Colonic mucosa (tissue), 4 donors: ENCODE data around the gene EFCAB13. TPM values are rescaled to one million over a fixed set of nuclear protein-coding genes. Genes with fewer than 3 reads are reported as not detected.
"Not testable (repeated sequence)": the region's sequence is repeated elsewhere in the genome, so short reads cannot be mapped to it uniquely, and the experiment has no call there.

Experiments
- DNase-seq: peaks from one replicate; pipeline ENCODE4 v3.0.0-alpha.2; 2020
- H3K27ac ChIP-seq: fragments of 200-600 bp; one replicate; pipeline ENCODE4 v1.8.0; 2021
- H3K27me3 ChIP-seq: fragments of 200-600 bp; one replicate; pipeline ENCODE4 v1.8.0; 2021
- H3K36me3 ChIP-seq: fragments of 200-600 bp; one replicate; pipeline ENCODE4 v1.8.0; 2021
- H3K4me1 ChIP-seq: fragments of 200-600 bp; one replicate; pipeline ENCODE4 v1.8.0; 2021; ENCODE audit warnings: mild to moderate bottlenecking
- H3K4me3 ChIP-seq: fragments of 200-600 bp; one replicate; pipeline ENCODE4 v1.8.0; 2021
- H3K9ac ChIP-seq, 2 donors: one replicate each; pipeline ENCODE4 v1.7.0; 2013; ENCODE audit warnings: control low read depth in 2 of 2, low read depth in 2 of 2, low read length in 2 of 2
- H3K9me3 ChIP-seq: fragments of 200-600 bp; one replicate; pipeline ENCODE4 v1.8.0; 2021
- intact Hi-C: fragments of 100-400 bp; cut with DNase I; formaldehyde crosslinking; loops from one replicate; pipeline ENCODE4 v1.14.1; 2022
- total RNA-seq, 2 donors: library from RNA; stranded (reverse); fragmentation: NEBNext Ultra II Directional in 1 of 2; extraction: Animal tissue kit (Norgen Biotek cat#: 25700) in 1 of 2; gene quantifications; one replicate each; pipeline ENCODE4 v1.2.1, GENCODE V29; 2021
- TF ChIP-seq, protein P1 (sequence below): fragments of 200-600 bp; IDR thresholded peaks from one replicate; pipeline ENCODE4 v1.8.0; 2022; ENCODE audit warnings: antibody characterized with exemption, mild to moderate bottlenecking
- donor health status: healthy.
- donor health status: DM: no; HTN: no; CAD: no.
- donor health status: DM: no; HTN: no; CAD: no.

Gene EFCAB13
- total RNA-seq, 2 donors from 2014 or later = 2.6 to 3.2 TPM

DNA sequence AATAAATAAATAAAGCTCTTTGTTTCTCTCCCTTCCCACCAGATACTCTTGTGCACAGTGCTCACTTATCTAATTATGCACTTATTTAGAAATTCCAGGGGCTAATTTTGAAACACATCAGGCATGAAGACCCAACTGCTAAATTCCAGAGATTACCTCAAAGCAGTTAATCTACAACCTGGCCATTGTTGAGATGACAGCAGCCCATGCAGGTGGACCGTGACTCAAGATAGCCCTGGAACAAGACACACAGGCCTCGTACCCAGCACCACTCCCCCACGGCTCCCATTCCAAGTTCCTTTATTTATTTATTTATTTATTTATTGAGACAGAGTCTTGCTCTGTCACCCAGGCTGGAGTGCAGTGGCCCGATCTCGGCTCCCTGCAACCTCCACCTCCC, 147.1 kb downstream of the EFCAB13 start:
- no peak for DNase-seq
- Histone ChIP-seq H3K4me1 (no peaks in the 10 kb centered on the region), H3K36me3 (no peaks in the 10 kb centered on the region), H3K9ac (no peak overlapping the region), H3K4me3 (no peak overlapping the region), H3K27ac (no peak overlapping the region), H3K9me3 (no peaks in the 10 kb centered on the region), H3K27me3 (no peaks in the 10 kb centered on the region)
- intact Hi-C loops = no loop called here
- TF ChIP-seq, protein P1, sequence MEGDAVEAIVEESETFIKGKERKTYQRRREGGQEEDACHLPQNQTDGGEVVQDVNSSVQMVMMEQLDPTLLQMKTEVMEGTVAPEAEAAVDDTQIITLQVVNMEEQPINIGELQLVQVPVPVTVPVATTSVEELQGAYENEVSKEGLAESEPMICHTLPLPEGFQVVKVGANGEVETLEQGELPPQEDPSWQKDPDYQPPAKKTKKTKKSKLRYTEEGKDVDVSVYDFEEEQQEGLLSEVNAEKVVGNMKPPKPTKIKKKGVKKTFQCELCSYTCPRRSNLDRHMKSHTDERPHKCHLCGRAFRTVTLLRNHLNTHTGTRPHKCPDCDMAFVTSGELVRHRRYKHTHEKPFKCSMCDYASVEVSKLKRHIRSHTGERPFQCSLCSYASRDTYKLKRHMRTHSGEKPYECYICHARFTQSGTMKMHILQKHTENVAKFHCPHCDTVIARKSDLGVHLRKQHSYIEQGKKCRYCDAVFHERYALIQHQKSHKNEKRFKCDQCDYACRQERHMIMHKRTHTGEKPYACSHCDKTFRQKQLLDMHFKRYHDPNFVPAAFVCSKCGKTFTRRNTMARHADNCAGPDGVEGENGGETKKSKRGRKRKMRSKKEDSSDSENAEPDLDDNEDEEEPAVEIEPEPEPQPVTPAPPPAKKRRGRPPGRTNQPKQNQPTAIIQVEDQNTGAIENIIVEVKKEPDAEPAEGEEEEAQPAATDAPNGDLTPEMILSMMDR = no peak

DNA sequence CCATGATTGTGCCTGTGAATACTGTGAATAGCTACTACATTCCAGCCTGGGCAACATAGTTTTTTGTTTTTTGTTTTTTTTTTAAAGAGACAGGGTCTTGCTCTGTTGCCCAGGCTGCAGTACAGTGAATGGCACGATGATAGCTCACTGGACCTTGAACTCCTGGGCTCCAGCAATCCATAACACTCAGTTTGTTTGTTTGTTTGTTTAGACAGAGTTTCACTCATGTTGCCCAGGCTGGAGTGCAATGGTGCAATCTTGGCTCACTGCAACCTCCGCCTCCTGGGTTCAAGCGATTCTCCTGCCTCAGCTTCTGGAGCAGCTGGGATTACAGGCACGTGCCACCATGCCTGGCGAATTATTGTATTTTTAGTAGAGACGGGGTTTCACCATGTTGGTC, 148.3 kb downstream of the EFCAB13 start:
- DNase-seq, H3K4me1 ChIP-seq, H3K9ac ChIP-seq, H3K9me3 ChIP-seq, H3K27me3 ChIP-seq, H3K4me3 ChIP-seq, H3K36me3 ChIP-seq, intact Hi-C loops, H3K27ac ChIP-seq: not testable (repeated sequence)

Other genes starting within 250 kb of the EFCAB13 start
- gene CDC27, start 134.7 kb upstream of the EFCAB13 start, total RNA-seq = 10 to 100 TPM; 60.4 to 65.5 TPM
- under 1 TPM; 0.59 to 0.69 TPM for gene MYL4, start 114.6 kb upstream of the EFCAB13 start, total RNA-seq
- gene ITGB3, start 70.1 kb upstream of the EFCAB13 start, total RNA-seq = 10 to 100 TPM in 1 of 2 donors, 1 to 10 TPM in 1; 1.9 to 15.4 TPM
- 100 to 1,000 TPM; 122 to 177 TPM for gene NPEPPS, start 207.2 kb downstream of the EFCAB13 start, total RNA-seq